ENCODE data around the gene CEP162.
"Not testable (repeated sequence)": the region's sequence is repeated elsewhere in the genome, so short reads cannot be mapped to it uniquely, and the experiment has no call there.

Gene CEP162

GRCh38 chr6:84193114-84193708 lies 34.2 kb downstream of the CEP162 start:
- peaks cover 40% of the 10 kb centered on the region; the same call in 1 of the 2 replicates for H3K36me3 ChIP-seq (ENCODE audit: insufficient read depth, low read length)
- no peak for TF ChIP-seq EZH2phosphoT487 (IDR thresholded peaks at IDR 0.05; ENCODE audit: borderline replicate concordance)
- no peak for TF ChIP-seq CTCF (conservative IDR thresholded peaks at IDR 0.05; ENCODE audit: low read length)
- H3K4me2 ChIP-seq (ENCODE audit: low read depth, low read length, poor library complexity, severe bottlenecking), result no peak overlapping the region

DNA sequence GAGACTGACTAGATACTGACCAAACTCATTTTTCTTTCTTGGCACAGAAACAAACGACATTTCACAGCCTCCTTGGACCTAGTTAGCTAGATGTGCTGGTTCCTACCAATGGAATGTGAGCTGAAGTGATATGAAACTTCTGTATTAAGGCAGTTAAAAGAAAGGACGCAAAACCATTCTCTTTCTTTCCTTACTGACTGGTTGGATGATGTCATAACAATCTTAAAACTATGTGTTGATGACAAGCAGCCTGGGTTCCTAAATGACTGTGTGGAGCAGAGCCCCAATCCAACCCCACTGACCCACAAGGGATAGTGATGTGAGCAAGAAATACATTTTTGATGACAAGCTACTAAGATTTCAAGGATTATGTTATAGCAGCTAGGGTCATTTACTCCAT lies 35.6 kb downstream of the CEP162 start:
- Histone ChIP-seq H3K9ac (ENCODE audit: low read depth, low read length, poor library complexity, severe bottlenecking) (no peak overlapping the region), H3K27me3 (ENCODE audit: insufficient read depth, low read length, poor library complexity, severe bottlenecking) (no peaks in the 10 kb centered on the region), H3K9me2 (replicated peaks; ENCODE audit: low read depth, low read length) (no peaks in the 10 kb centered on the region), H3K4me2 (ENCODE audit: low read depth, low read length, poor library complexity, severe bottlenecking) (no peak overlapping the region), H3K4me3 (ENCODE audit: low read length, poor library complexity, severe bottlenecking) (no peak overlapping the region), H3K36me3 (ENCODE audit: insufficient read depth, low read length) (peaks cover 40% of the 10 kb centered on the region; the same call in 1 of the 2 replicates), H3F3A (ENCODE audit: low read depth) (no peaks in the 10 kb centered on the region), H3K4me1 (ENCODE audit: insufficient read depth, low read length, poor library complexity, severe bottlenecking) (no peaks in the 10 kb centered on the region), H4K20me1 (ENCODE audit: insufficient read depth, low read length, poor library complexity, severe bottlenecking) (no peaks in the 10 kb centered on the region), H2AFZ (ENCODE audit: low read length) (no peak overlapping the region), H3K9me3 (ENCODE audit: insufficient read depth, low read depth, low read length) (no peaks in the 10 kb centered on the region), H3K79me2 (ENCODE audit: insufficient read depth, low read length) (no peaks in the 10 kb centered on the region)
- TF ChIP-seq EZH2phosphoT487 (IDR thresholded peaks at IDR 0.05; ENCODE audit: borderline replicate concordance) (no peak), CTCF (conservative IDR thresholded peaks at IDR 0.05; ENCODE audit: low read length) (no peak)

More at GRCh38 chr6:84193114-84193708, 34.2 kb downstream of the CEP162 start:
- no peaks in the 10 kb centered on the region for H3K9me2 ChIP-seq (replicated peaks; ENCODE audit: low read depth, low read length)
- H3K4me3 ChIP-seq (ENCODE audit: low read length, poor library complexity, severe bottlenecking), result no peak overlapping the region
- H2AFZ ChIP-seq (ENCODE audit: low read length), result no peak overlapping the region
- no peak overlapping the region for H3K9ac ChIP-seq (ENCODE audit: low read depth, low read length, poor library complexity, severe bottlenecking)
- H3K27me3 ChIP-seq (ENCODE audit: insufficient read depth, low read length, poor library complexity, severe bottlenecking), result no peaks in the 10 kb centered on the region
- H3K79me2 ChIP-seq (ENCODE audit: insufficient read depth, low read length), result no peaks in the 10 kb centered on the region
- H3K9me3 ChIP-seq (ENCODE audit: insufficient read depth, low read depth, low read length), result no peaks in the 10 kb centered on the region
- no peaks in the 10 kb centered on the region for H4K20me1 ChIP-seq (ENCODE audit: insufficient read depth, low read length, poor library complexity, severe bottlenecking)
- no peaks in the 10 kb centered on the region for H3F3A ChIP-seq (ENCODE audit: low read depth)
- no peaks in the 10 kb centered on the region for H3K4me1 ChIP-seq (ENCODE audit: insufficient read depth, low read length, poor library complexity, severe bottlenecking)

DNA sequence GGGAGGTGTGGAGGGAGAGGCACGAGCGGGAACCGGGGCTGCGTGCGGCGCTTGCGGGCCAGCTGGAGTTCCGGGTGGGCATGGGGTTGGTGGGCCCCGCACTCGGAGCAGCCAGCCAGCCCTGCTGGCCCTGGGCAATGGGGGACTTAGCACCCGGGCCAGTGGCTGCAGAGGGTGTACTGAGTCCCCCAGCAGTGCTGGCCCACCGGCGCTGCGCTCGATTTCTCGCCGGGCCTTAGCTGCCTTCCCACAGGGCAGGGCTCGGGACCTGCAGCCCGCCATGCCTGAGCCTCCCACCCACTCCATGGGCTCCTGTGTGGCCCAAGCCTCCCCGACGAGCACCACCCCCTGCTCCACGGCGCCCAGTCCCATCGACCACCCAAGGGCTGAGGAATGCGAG lies 38.1 kb downstream of the CEP162 start:
- not testable (repeated sequence) for H3F3A ChIP-seq (ENCODE audit: low read depth); H3K79me2 ChIP-seq (ENCODE audit: insufficient read depth, low read length); H3K4me2 ChIP-seq (ENCODE audit: low read depth, low read length, poor library complexity, severe bottlenecking); H3K9me3 ChIP-seq (ENCODE audit: insufficient read depth, low read depth, low read length); H3K4me3 ChIP-seq (ENCODE audit: low read length, poor library complexity, severe bottlenecking); H3K27me3 ChIP-seq (ENCODE audit: insufficient read depth, low read length, poor library complexity, severe bottlenecking); H3K9ac ChIP-seq (ENCODE audit: low read depth, low read length, poor library complexity, severe bottlenecking); H3K9me2 ChIP-seq (replicated peaks; ENCODE audit: low read depth, low read length); H4K20me1 ChIP-seq (ENCODE audit: insufficient read depth, low read length, poor library complexity, severe bottlenecking); H3K4me1 ChIP-seq (ENCODE audit: insufficient read depth, low read length, poor library complexity, severe bottlenecking); H2AFZ ChIP-seq (ENCODE audit: low read length)
- peaks cover 27% of the 10 kb centered on the region; the same call in 1 of the 2 replicates for H3K36me3 ChIP-seq (ENCODE audit: insufficient read depth, low read length)

DNA sequence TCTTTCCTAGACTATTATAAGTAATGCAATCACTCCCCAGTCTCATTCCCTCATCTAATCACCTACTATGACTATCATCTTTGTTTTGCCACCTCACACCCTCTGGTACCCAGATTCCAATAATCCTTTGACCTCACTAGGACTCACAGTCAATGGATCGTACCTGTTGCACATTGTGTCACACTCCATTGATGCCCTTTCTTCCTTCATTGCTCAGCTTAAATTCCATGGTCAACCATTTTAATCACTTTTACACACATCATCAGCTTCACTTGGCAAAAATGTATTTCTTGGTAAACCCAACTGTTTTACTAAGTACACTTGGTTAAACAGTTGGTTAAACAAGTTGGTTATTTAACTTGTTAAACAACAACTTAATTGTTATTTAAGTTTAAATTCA lies 44.0 kb downstream of the CEP162 start:
- H3K4me2 ChIP-seq (ENCODE audit: low read depth, low read length, poor library complexity, severe bottlenecking), result no peak overlapping the region
- H4K20me1 ChIP-seq (ENCODE audit: insufficient read depth, low read length, poor library complexity, severe bottlenecking), result no peaks in the 10 kb centered on the region
- H3K36me3 ChIP-seq (ENCODE audit: insufficient read depth, low read length), result no peaks in the 10 kb centered on the region
- H3K79me2 ChIP-seq (ENCODE audit: insufficient read depth, low read length), result no peaks in the 10 kb centered on the region
- no peaks in the 10 kb centered on the region for H3F3A ChIP-seq (ENCODE audit: low read depth)
- no peaks in the 10 kb centered on the region for H3K4me1 ChIP-seq (ENCODE audit: insufficient read depth, low read length, poor library complexity, severe bottlenecking)
- no peak for TF ChIP-seq EZH2phosphoT487 (IDR thresholded peaks at IDR 0.05; ENCODE audit: borderline replicate concordance)
- no peak for TF ChIP-seq CTCF (conservative IDR thresholded peaks at IDR 0.05; ENCODE audit: low read length)
- H3K9me2 ChIP-seq (replicated peaks; ENCODE audit: low read depth, low read length), result no peaks in the 10 kb centered on the region
- H3K27me3 ChIP-seq (ENCODE audit: insufficient read depth, low read length, poor library complexity, severe bottlenecking), result no peaks in the 10 kb centered on the region
- no peak overlapping the region for H3K4me3 ChIP-seq (ENCODE audit: low read length, poor library complexity, severe bottlenecking)
- H2AFZ ChIP-seq (ENCODE audit: low read length), result no peak overlapping the region
- H3K9ac ChIP-seq (ENCODE audit: low read depth, low read length, poor library complexity, severe bottlenecking), result no peak overlapping the region
- no peaks in the 10 kb centered on the region for H3K9me3 ChIP-seq (ENCODE audit: insufficient read depth, low read depth, low read length)
